Progenitor cell of endocrine pancreas (in vitro differentiated cells): Measurements from ENCODE around the gene F2RL3. TPM values are rescaled to one million over a fixed set of nuclear protein-coding genes. Genes with fewer than 3 reads are reported as not detected.

ENCODE experiments used
- DNase-seq: peaks from one replicate; pipeline ENCODE4 v3.0.0; 2021; ENCODE audit warnings: low spot score; ENCODE audit not compliant: unreplicated experiment
- H3K27ac Mint-ChIP-seq: 2 replicates; pipeline ENCODE4 v1.8.0; 2021; ENCODE audit warnings: mild to moderate bottlenecking, moderate library complexity, mixed read lengths
- H3K27me3 Mint-ChIP-seq: 2 replicates; pipeline ENCODE4 v1.8.0; 2021; ENCODE audit warnings: mixed read lengths
- H3K36me3 Mint-ChIP-seq: 2 replicates; pipeline ENCODE4 v1.8.0; 2022; ENCODE audit warnings: mixed read lengths; ENCODE audit not compliant: insufficient read depth
- H3K4me1 Mint-ChIP-seq: 2 replicates; pipeline ENCODE4 v1.8.0; 2021; ENCODE audit warnings: low read depth, mixed read lengths
- H3K4me3 Mint-ChIP-seq: 2 replicates; pipeline ENCODE4 v1.8.0; 2021; ENCODE audit warnings: low read depth, mild to moderate bottlenecking, moderate library complexity, mixed read lengths
- H3K9me3 Mint-ChIP-seq: 2 replicates; pipeline ENCODE4 v1.8.0; 2021; ENCODE audit warnings: low read depth, mixed read lengths
- CTCF ChIP-seq: fragments of 200-600 bp; sonication (generic); IDR thresholded peaks from one replicate; pipeline ENCODE4 v1.5.0; 2021; ENCODE audit warnings: antibody characterized with exemption, mild to moderate bottlenecking; ENCODE audit not compliant: unreplicated experiment
- total RNA-seq: library from RNA; stranded (reverse); gene quantifications from 2 replicates; pipeline ENCODE4 v1.2.1, GENCODE V29; 2021

F2RL3 gene
- total RNA-seq, 1 donor from 2014 or later = not detected

- TF ChIP-seq CTCF = no peak
- peaks cover 16% of the 10 kb centered on the region for H3K9me3 Mint-ChIP-seq
- H3K4me3 Mint-ChIP-seq = no peak overlapping the region
- H3K27ac Mint-ChIP-seq = no peak overlapping the region
- no peak for DNase-seq
- peaks cover 19% of the 10 kb centered on the region for H3K36me3 Mint-ChIP-seq
- H3K27me3 Mint-ChIP-seq = no peaks in the 10 kb centered on the region
- no peaks in the 10 kb centered on the region for H3K4me1 Mint-ChIP-seq
These were observed 20.0 kb downstream of the F2RL3 start for GRCh38 chr19:16908759-16909158.

GRCh38 chr19:16911046-16911445 is 22.2 kb downstream of the F2RL3 start:
- H3K9me3 Mint-ChIP-seq = peaks cover 19% of the 10 kb centered on the region
- no peaks in the 10 kb centered on the region for H3K27me3 Mint-ChIP-seq
- no peak overlapping the region for H3K27ac Mint-ChIP-seq
- no peak for TF ChIP-seq CTCF
- H3K36me3 Mint-ChIP-seq = peaks cover 31% of the 10 kb centered on the region
- no peak overlapping the region for H3K4me3 Mint-ChIP-seq
- DNase-seq = no peak
- H3K4me1 Mint-ChIP-seq = no peaks in the 10 kb centered on the region

- Mint-ChIP-seq H3K27me3 (no peaks in the 10 kb centered on the region), H3K9me3 (peaks cover 19% of the 10 kb centered on the region), H3K27ac (no peak overlapping the region), H3K4me3 (no peak overlapping the region), H3K4me1 (no peaks in the 10 kb centered on the region), H3K36me3 (peaks cover 37% of the 10 kb centered on the region)
- no peak for TF ChIP-seq CTCF
- DNase-seq = no peak
These were observed 24.0 kb downstream of the F2RL3 start for GRCh38 chr19:16912780-16913179.

GRCh38 chr19:16914421-16914820 is 25.6 kb downstream of the F2RL3 start:
- no peak overlapping the region for H3K4me3 Mint-ChIP-seq
- TF ChIP-seq CTCF = no peak
- H3K27ac Mint-ChIP-seq = no peak overlapping the region
- no peaks in the 10 kb centered on the region for H3K4me1 Mint-ChIP-seq
- H3K9me3 Mint-ChIP-seq = peaks cover 19% of the 10 kb centered on the region
- no peaks in the 10 kb centered on the region for H3K27me3 Mint-ChIP-seq
- H3K36me3 Mint-ChIP-seq = peaks cover 41% of the 10 kb centered on the region
- DNase-seq = no peak

- Mint-ChIP-seq H3K4me1 (no peaks in the 10 kb centered on the region), H3K9me3 (peaks cover 19% of the 10 kb centered on the region)
These were observed 26.3 kb downstream of the F2RL3 start for GRCh38 chr19:16915135-16915534.

More at GRCh38 chr19:16915135-16915534, 26.3 kb downstream of the F2RL3 start:
- H3K36me3 Mint-ChIP-seq = peaks cover 47% of the 10 kb centered on the region
- DNase-seq = no peak
- no peak overlapping the region for H3K27ac Mint-ChIP-seq
- H3K27me3 Mint-ChIP-seq = no peaks in the 10 kb centered on the region
- H3K4me3 Mint-ChIP-seq = no peak overlapping the region
- no peak for TF ChIP-seq CTCF
